Measurements from ENCODE around the gene DBH.

The DBH gene

GRCh38 chr9:133629221-133630110, 6.7 kb upstream of the DBH start:
- Histone ChIP-seq H3F3A (ENCODE audit: control insufficient read depth, insufficient read depth) (no peaks in the 10 kb centered on the region), H3K9me2 (replicated peaks; ENCODE audit: control insufficient read depth, low read length) (no peaks in the 10 kb centered on the region), H3K4me3 (ENCODE audit: low read length) (no peak overlapping the region), H3K4me1 (ENCODE audit: control insufficient read depth, low read length) (no peaks in the 10 kb centered on the region), H3K27me3 (ENCODE audit: control insufficient read depth, low read length) (no peaks in the 10 kb centered on the region; the same call in 1 of the 2 replicates), H3K4me2 (ENCODE audit: low read length) (no peak overlapping the region), H3K9me3 (ENCODE audit: control insufficient read depth, insufficient read depth, low read length) (peaks cover 5% of the 10 kb centered on the region; the same call in 1 of the 2 replicates), H4K20me1 (ENCODE audit: control insufficient read depth, insufficient read depth, low read depth, low read length) (no peaks in the 10 kb centered on the region), H3K79me2 (ENCODE audit: control insufficient read depth, low read length) (no peaks in the 10 kb centered on the region), H3K27ac (ENCODE audit: low read depth, low read length) (no peak overlapping the region), H3K36me3 (ENCODE audit: control insufficient read depth, low read length) (no peaks in the 10 kb centered on the region)
- TF ChIP-seq EZH2phosphoT487 (IDR thresholded peaks at IDR 0.05; ENCODE audit: borderline replicate concordance, low read length) = no peak
- no peak for TF ChIP-seq CTCF (IDR thresholded peaks at IDR 0.05; ENCODE audit: low read depth, low read length, poor library complexity, severe bottlenecking)

- no peak overlapping the region for H3K27ac ChIP-seq (ENCODE audit: low read depth, low read length)
Measured at GRCh38 chr9:133631111-133631510, 5.1 kb upstream of the DBH start.

GRCh38 chr9:133632806-133633680, 3.1 kb upstream of the DBH start:
- H3K4me2 ChIP-seq (ENCODE audit: low read length) = no peak overlapping the region
- TF ChIP-seq EZH2phosphoT487 (IDR thresholded peaks at IDR 0.05; ENCODE audit: borderline replicate concordance, low read length) (no peak), CTCF (IDR thresholded peaks at IDR 0.05; ENCODE audit: low read depth, low read length, poor library complexity, severe bottlenecking) (no peak)
- H3K4me3 ChIP-seq (ENCODE audit: low read length) = no peak overlapping the region
- no peaks in the 10 kb centered on the region for H3F3A ChIP-seq (ENCODE audit: control insufficient read depth, insufficient read depth)
- H3K4me1 ChIP-seq (ENCODE audit: control insufficient read depth, low read length) = no peaks in the 10 kb centered on the region
- H3K9me3 ChIP-seq (ENCODE audit: control insufficient read depth, insufficient read depth, low read length) = no peaks in the 10 kb centered on the region
- no peaks in the 10 kb centered on the region for H3K79me2 ChIP-seq (ENCODE audit: control insufficient read depth, low read length)
- H3K27me3 ChIP-seq (ENCODE audit: control insufficient read depth, low read length) = no peaks in the 10 kb centered on the region; the same call in 1 of the 2 replicates
- H3K36me3 ChIP-seq (ENCODE audit: control insufficient read depth, low read length) = no peaks in the 10 kb centered on the region
- H3K27ac ChIP-seq (ENCODE audit: low read depth, low read length) = no peak overlapping the region
- no peaks in the 10 kb centered on the region for H4K20me1 ChIP-seq (ENCODE audit: control insufficient read depth, insufficient read depth, low read depth, low read length)
- H3K9me2 ChIP-seq (replicated peaks; ENCODE audit: control insufficient read depth, low read length) = no peaks in the 10 kb centered on the region

More at GRCh38 chr9:133631111-133631510, 5.1 kb upstream of the DBH start:
- H3K9me3 ChIP-seq (ENCODE audit: control insufficient read depth, insufficient read depth, low read length) = no peaks in the 10 kb centered on the region
- no peaks in the 10 kb centered on the region; the same call in 1 of the 2 replicates for H3K27me3 ChIP-seq (ENCODE audit: control insufficient read depth, low read length)
- no peaks in the 10 kb centered on the region for H3K36me3 ChIP-seq (ENCODE audit: control insufficient read depth, low read length)
- H4K20me1 ChIP-seq (ENCODE audit: control insufficient read depth, insufficient read depth, low read depth, low read length) = no peaks in the 10 kb centered on the region
- H3K9me2 ChIP-seq (replicated peaks; ENCODE audit: control insufficient read depth, low read length) = no peaks in the 10 kb centered on the region
- H3K4me2 ChIP-seq (ENCODE audit: low read length) = no peak overlapping the region
- no peak overlapping the region for H3K4me3 ChIP-seq (ENCODE audit: low read length)
- H3K79me2 ChIP-seq (ENCODE audit: control insufficient read depth, low read length) = no peaks in the 10 kb centered on the region
- no peak for TF ChIP-seq EZH2phosphoT487 (IDR thresholded peaks at IDR 0.05; ENCODE audit: borderline replicate concordance, low read length)
- no peak for TF ChIP-seq CTCF (IDR thresholded peaks at IDR 0.05; ENCODE audit: low read depth, low read length, poor library complexity, severe bottlenecking)
- no peaks in the 10 kb centered on the region for H3F3A ChIP-seq (ENCODE audit: control insufficient read depth, insufficient read depth)
- H3K4me1 ChIP-seq (ENCODE audit: control insufficient read depth, low read length) = no peaks in the 10 kb centered on the region
